GM21515 (cell line): ENCODE measurements around the gene FOXN3.
"Not testable (repeated sequence)": the region's sequence is repeated elsewhere in the genome, so short reads cannot be mapped to it uniquely, and the experiment has no call there.

Experiments used
- ATAC-seq: cut with Tn5 transposase; IDR thresholded peaks from one replicate; pipeline ENCODE4 v1.9.1; 2021; ENCODE audit not compliant: unreplicated experiment

FOXN3 gene

GRCh38 chr14:89178376-89178775 is 238.7 kb downstream of the FOXN3 start:
- no peak for ATAC-seq

- no peak for ATAC-seq
Observed at GRCh38 chr14:89175881-89176799, 240.9 kb downstream of the FOXN3 start.

DNA sequence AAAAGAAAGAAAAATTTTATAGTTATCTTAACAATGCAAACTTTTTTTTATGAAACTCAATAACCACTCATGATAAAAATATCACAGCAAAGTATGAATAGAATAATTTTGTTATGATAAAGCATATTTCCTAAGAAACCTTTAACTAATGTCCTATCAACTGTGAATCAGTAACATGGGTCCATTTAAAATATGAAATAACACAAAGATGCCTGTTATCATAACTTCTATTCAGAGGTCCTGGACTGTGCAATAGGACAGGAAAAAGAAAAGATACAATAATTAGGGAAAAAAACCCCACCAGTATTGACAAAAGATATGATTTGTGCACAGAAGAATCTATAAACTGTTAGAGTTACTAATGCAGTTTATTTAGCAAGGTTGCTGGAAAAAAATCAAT is 245.4 kb downstream of the FOXN3 start:
- ATAC-seq: no peak

DNA sequence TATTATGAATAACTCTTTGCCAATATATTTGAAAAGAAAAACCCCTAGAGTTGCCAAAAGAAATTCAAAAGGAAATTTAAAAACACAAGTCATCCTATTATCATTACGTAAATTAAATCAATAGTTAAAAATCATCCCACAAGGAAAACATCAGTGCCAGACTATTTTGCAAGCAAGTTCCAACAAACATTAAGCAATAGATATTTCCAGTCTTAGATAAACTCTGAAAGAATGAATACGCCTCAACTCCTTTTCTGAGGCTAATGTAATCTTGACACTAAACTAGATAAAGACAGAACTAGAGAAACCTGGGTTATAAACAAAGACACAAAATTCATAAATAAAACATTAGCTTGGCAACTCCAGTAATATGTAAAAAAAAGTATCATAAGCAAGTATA is 245.9 kb downstream of the FOXN3 start:
- ATAC-seq: no peak

- ATAC-seq: no peak
Observed at GRCh38 chr14:89167705-89168104, 249.3 kb downstream of the FOXN3 start.

- ATAC-seq: no peak
Observed at GRCh38 chr14:89166633-89167032, 250.4 kb downstream of the FOXN3 start.

DNA sequence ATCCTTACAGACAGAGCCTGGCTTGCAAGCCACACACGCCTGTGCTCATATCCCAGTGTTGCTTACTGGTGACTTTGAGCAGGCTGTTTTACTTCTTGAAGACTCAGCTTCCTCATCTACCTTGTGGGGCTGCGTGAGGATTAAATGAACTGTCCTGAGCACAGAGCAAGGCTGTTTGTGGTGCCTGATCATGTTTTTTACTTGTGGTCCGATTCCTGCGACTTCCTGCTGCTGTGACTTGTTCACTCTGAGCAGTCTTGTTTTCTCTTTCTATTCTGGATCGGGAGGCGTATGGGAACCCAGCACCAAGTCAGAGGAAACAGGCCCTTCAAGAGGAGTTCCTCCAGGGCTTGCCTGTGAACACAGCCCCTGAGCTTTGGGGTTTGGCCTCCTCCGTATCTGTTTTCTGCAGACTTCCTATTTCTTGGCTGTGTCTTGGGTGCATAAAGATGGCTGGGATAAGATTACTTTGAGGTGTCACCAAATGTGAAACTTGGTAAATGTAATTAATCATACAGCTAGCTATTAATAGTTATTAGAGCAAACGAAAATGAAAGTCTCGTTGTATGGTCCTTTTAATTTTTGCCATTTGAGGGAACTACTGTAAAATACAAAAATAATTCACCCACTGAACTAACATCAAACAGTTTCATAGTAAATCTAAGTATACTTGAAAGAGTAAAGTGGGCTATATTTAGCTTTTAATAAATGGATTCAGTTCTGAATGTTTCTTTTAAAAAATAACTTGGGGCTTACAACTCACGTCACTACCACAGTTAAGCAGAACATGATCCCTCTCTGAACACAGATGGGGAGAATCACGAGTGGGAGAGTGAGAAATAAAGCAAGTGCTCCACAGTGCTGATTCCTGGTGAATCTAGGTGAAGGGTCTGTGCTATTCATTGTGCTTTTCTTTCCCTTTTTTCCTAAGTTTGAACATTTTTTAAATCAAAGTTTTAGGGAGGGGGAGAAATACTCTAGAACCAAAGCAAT is 251.5 kb downstream of the FOXN3 start:
- peak; percentile 64 for ATAC-seq

DNA sequence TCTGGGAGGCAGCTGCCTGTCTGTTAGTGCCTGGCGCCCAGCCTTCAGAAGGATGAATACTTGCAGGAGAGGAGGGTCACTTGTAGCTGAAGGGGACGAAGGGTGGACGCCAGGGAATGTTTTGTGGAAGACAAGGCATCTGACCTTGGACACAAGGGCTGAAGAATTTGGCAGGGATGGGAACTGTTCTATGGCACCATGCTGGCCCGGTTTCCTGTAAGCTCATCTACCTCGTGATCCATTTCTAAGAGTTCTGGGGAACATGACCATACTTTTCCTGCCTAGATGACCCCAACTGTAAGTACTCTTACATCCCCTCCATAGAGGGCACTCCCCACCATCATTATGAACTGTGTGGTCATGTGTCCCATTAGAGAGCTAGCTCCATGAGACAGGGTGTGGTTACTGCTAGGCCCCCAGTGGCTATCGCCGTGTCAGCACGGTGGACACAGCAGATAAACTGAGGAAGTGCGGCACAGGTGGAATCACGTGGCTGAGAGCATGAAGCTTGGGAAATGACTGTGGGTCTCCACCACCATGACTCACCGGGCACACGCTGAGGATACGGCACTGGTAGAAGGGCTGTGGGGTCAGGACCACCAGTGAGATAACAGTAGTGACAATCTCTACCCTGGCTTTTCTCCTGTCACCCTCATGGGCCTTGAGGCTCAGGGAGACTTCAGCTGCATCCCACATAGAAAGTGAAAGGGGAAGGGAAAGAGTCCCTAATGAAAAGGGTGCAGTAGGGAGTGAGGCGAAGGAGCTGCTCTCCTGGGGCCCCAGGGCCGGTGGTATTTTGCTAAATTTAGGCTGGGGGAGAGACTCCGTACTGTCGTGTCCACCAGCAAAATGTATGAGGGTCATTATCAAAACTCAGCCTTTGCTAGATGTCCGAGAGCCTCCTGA is 252.6 kb downstream of the FOXN3 start:
- ATAC-seq: peak; percentile 20

DNA sequence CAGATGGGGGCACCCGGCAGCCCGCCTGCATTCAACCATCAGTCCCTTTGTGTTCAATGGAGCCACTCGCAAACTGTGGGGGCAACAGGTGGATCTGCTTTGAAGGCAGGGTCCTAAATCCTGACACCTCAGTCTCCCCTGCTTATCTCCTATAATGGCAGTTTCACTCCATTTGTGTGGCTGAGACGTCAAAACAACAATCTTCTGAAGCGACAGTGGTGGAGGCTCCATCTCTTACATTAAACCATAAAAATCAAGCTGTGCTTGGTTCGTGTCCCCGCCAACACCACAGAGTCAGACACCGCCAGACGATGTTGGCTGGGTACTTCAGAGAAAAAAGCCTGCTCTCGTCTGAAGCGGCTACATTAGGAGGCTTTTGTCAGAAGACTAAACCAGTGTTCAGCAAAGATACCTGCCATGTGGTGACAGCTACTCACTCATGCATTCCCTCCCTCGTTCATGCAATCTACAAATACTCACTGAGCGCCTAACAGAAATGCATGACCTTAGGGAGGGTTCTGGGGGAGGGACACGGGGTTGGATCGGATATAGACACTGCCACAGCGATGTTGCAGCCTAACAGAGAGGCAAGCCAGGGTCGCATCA is 253.9 kb downstream of the FOXN3 start:
- ATAC-seq: no peak

GRCh38 chr14:89162586-89162985 is 254.4 kb downstream of the FOXN3 start:
- ATAC-seq: no peak

DNA sequence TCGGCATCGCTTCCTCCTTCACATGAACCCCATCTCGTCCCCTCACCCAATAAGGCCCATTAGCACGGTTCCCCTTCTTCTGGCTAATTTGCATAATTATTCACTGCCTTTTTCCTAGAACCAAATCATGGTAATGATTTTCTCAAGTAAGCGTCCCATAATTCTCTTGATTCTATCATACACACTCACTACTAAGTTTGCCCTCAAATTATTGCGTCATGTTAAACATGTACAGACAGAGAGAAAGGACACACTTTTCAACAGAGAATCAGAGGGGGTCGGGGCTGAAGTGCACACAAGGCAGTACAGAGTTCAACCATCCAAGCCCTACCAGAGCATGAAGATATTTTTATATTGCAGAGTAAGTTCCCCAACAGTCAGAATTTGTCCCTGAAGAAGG is 256.6 kb downstream of the FOXN3 start:
- ATAC-seq: no peak

DNA sequence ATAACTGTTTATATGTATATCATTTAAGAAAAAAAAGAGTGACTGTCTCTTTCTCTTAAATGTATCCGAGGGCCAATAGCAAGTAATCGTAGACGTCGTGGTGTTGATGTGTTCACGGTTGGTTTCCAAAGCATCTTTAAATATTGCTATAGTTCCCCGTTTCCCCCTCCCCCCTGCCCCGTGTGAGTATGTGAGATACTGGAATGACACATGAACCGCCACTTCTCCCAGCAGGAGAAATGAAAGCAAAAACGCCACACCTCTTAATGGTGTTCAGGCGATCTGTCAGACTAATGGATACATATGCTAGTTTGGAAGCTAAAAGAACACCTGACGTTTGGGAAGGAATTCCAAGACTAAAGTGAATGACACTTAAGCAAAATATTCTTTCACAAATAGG is 258.3 kb downstream of the FOXN3 start:
- ATAC-seq: no peak

GRCh38 chr14:89158104-89158503 is 258.9 kb downstream of the FOXN3 start:
- ATAC-seq: not testable (repeated sequence)

GRCh38 chr14:89155491-89155890 is 261.5 kb downstream of the FOXN3 start:
- no peak for ATAC-seq

- ATAC-seq: not testable (repeated sequence)
Observed at GRCh38 chr14:89151693-89152092, 265.3 kb downstream of the FOXN3 start.

- no peak for ATAC-seq
Observed at GRCh38 chr14:89146274-89146673, 270.8 kb downstream of the FOXN3 start.

GRCh38 chr14:89144642-89145041 is 272.4 kb downstream of the FOXN3 start:
- no peak for ATAC-seq

DNA sequence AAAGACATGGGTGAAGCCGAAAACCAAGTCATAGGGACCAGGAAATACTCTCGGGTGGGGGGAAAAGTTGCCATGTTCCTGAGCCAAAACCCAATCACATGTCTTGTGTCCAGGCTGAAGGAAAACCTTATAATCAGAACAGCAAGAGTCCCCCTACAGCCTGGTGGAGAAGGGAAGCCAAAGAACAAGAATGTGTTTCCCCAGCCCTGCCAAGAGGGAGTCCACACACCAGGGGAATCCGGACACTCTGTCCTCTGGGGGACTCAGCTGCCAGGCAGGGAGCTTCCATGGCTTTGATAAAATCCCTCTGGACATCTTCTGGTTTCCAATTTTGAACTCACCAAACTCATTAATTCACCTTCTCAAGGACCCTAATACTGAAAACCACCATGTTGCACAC is 273.0 kb downstream of the FOXN3 start:
- no peak for ATAC-seq

DNA sequence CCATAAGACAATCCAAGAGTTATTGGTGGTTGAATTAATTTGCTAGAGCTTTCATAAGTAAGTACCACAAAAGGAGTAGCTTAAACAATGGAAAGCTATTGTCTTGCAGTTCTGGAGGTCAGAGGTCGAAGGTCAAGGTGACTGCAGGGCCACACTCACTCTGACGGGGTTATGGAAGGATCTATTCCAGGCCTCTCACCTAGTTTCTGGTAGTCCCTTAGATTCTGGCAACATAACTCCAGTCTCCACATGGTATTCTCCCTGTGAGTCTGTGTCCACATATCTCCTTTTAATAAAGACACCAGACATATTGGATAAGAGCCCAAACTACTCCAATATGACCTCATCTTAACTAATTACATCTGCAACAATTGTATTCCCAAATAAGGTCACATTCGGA is 273.4 kb downstream of the FOXN3 start:
- no peak for ATAC-seq

GRCh38 chr14:89142366-89142765 is 274.7 kb downstream of the FOXN3 start:
- ATAC-seq: no peak
